K562 (cell line): ENCODE data around the gene RAB3D. TPM values are rescaled to one million over a fixed set of nuclear protein-coding genes. Genes with fewer than 3 reads are reported as not detected.
A peak's percentile ranks its signal among the peaks of the same experiment; 100 is the strongest.

Experiments used
- ATAC-seq: fragments of 200-7000 bp; cut with Tn5 transposase; 3 replicates; pipeline ENCODE4 v1.9.1; 2020; ENCODE audit warnings: moderate library complexity
- BruUV-seq: library from RNA; stranded (reverse); fragments of 400-500 nt; replicated peaks from 2 replicates; lab custom pipeline; 2021; lab: Mats Ljungman, UMichigan
- CTCF ChIA-PET: fragments of 300-600 bp; formaldehyde crosslinking; extraction: SDS; loops from one replicate; lab custom pipeline; 2021; ENCODE audit warnings: low intra/inter-chr PET ratio; lab: Yijun Ruan, JAX
- POLR2A ChIA-PET: fragments of 300-600, 350-650 bp; sonication (Branson Sonifier 250); formaldehyde crosslinking; extraction: SDS; loops from one replicate; lab custom pipeline; 2021; ENCODE audit warnings: antibody characterized with exemption, inconsistent platforms; lab: Yijun Ruan, JAX
- DNase-seq, 4 experiments: peaks; one replicate each; pipeline versions ENCODE4 v3.0.0 to v3.0.0-alpha.2; 2011 to 2018; ENCODE audit warnings: low spot score in 3 of 4, mixed read lengths in 3 of 4; ENCODE audit errors: extremely low read depth in 1 of 4
- FAIRE-seq: peaks from 2 replicates; lab custom pipeline; 2011; peaks lifted over from hg19 to GRCh38; lab: Jason Lieb, UNC
- H2AFZ ChIP-seq: 2 replicates; pipeline ENCODE4 v1.6.0; 2011; ENCODE audit warnings: low read depth, low read length, control low read depth, inconsistent platforms
- H3K27ac ChIP-seq: fragments of 200-600 bp; 3 replicates; pipeline ENCODE4 v1.8.0; 2011; ENCODE audit warnings: low read depth, mild to moderate bottlenecking, control low read depth, inconsistent platforms, low read length, moderate library complexity, mixed read lengths; ENCODE audit errors: extremely low read depth
- H3K27me3 ChIP-seq, 2 experiments: fragments of 300-600 bp in 1 of 2; 2 replicates in 1 of 2; 3 replicates in 1 of 2; pipeline versions ENCODE4 v1.6.0 to v1.8.0; 2011; ENCODE audit warnings: inconsistent platforms in 2 of 2, low read length in 2 of 2, mild to moderate bottlenecking in 1 of 2, mixed read lengths in 1 of 2, moderate library complexity in 1 of 2; ENCODE audit not compliant: control insufficient read depth in 2 of 2, insufficient read depth in 2 of 2
- H3K36me3 ChIP-seq: fragments of 300-600 bp; 3 replicates; pipeline ENCODE4 v1.8.0; 2011; ENCODE audit warnings: mild to moderate bottlenecking, low read length, inconsistent platforms; ENCODE audit not compliant: control insufficient read depth, insufficient read depth
- H3K4me1 ChIP-seq, 2 experiments: fragments of 200-600 bp in 1 of 2; replicated peaks in 1 of 2; 2 replicates in 1 of 2; 3 replicates in 1 of 2; pipeline versions ENCODE4 v1.5.1 to v1.8.0; 2011; ENCODE audit warnings: inconsistent platforms in 2 of 2, low read length in 2 of 2, mild to moderate bottlenecking in 1 of 2, mixed read lengths in 1 of 2, moderate library complexity in 1 of 2; ENCODE audit not compliant: control insufficient read depth in 2 of 2, insufficient read depth in 2 of 2
- H3K4me2 ChIP-seq: 2 replicates; pipeline ENCODE4 v1.6.1; 2011; ENCODE audit warnings: low read length, control low read depth, inconsistent platforms, mixed read lengths; ENCODE audit not compliant: insufficient read depth
- H3K4me3 ChIP-seq: fragments of 200-600 bp; sonication (generic), shearing (Covaris generic); 2 replicates; pipeline ENCODE4 v1.5.1; 2016; ENCODE audit warnings: control low read depth, inconsistent platforms
- H3K79me2 ChIP-seq: fragments of 200-600 bp; 3 replicates; pipeline ENCODE4 v1.8.0; 2011; ENCODE audit warnings: low read length, inconsistent platforms; ENCODE audit not compliant: control insufficient read depth, insufficient read depth
- H3K9ac ChIP-seq, 2 experiments: 2 replicates each; pipeline versions ENCODE4 v1.6.0 to v1.6.1; 2011; ENCODE audit warnings: low read depth in 2 of 2, low read length in 2 of 2, control low read depth in 1 of 2, inconsistent platforms in 1 of 2, mild to moderate bottlenecking in 1 of 2, mixed read lengths in 1 of 2; ENCODE audit not compliant: insufficient read depth in 1 of 2
- H3K9me1 ChIP-seq: one replicate; pipeline ENCODE4 v1.6.0; 2011; ENCODE audit warnings: inconsistent platforms, mild to moderate bottlenecking, low read length, moderate library complexity; ENCODE audit not compliant: control insufficient read depth, insufficient read depth
- H3K9me3 ChIP-seq: replicated peaks from 2 replicates; pipeline ENCODE4 v1.5.1; 2011; ENCODE audit warnings: low read depth, low read length, inconsistent platforms; ENCODE audit not compliant: control insufficient read depth, insufficient read depth
- H4K20me1 ChIP-seq: replicated peaks from 2 replicates; pipeline ENCODE4 v1.6.1; 2011; ENCODE audit warnings: low read length, inconsistent platforms, mixed read lengths; ENCODE audit not compliant: control insufficient read depth, insufficient read depth
- ATF3 ChIP-seq, 2 experiments: fragments of 450-650 bp in 1 of 2; sonication (generic) in 1 of 2; formaldehyde crosslinking in 1 of 2; IDR thresholded peaks in 1 of 2; conservative IDR thresholded peaks in 1 of 2; 2 replicates each; pipeline versions ENCODE4 v1.6.1 to v1.8.1; 2016 to 2023; ENCODE audit warnings: mild to moderate bottlenecking in 2 of 2, moderate library complexity in 2 of 2, inconsistent platforms in 1 of 2, missing genetic modification reagents in 1 of 2
- CREM ChIP-seq: IDR thresholded peaks from 2 replicates; pipeline ENCODE4 v1.6.1; 2014; ENCODE audit warnings: antibody characterized with exemption, low read depth
- DPF2 ChIP-seq: fragments of 450-650 bp; IDR thresholded peaks from 2 replicates; pipeline ENCODE4 v1.6.1; 2016
- EP300 ChIP-seq: IDR thresholded peaks from 2 replicates; pipeline ENCODE4 v1.6.1; 2012; ENCODE audit warnings: low read length, improper control_type of control experiment
- ETV1 ChIP-seq: fragments of 450-650 bp; conservative IDR thresholded peaks from 2 replicates; pipeline ENCODE4 v1.6.1; 2016; ENCODE audit warnings: missing genetic modification characterization, control low read depth, low read depth, missing compliant biosample characterization
- FOSL1 ChIP-seq: fragments of 200-800 bp; sonication (Bioruptor generic); conservative IDR thresholded peaks from 2 replicates; pipeline ENCODE4 v1.6.1; 2016; ENCODE audit warnings: missing genetic modification characterization, missing compliant biosample characterization
- IRF9 ChIP-seq: fragments of 450-650 bp; IDR thresholded peaks from 2 replicates; pipeline ENCODE4 v1.6.1; 2016; ENCODE audit warnings: missing biosample characterization, missing genetic modification characterization
- KAT2B ChIP-seq: IDR thresholded peaks from one replicate; pipeline ENCODE4 v1.6.1; 2012; ENCODE audit warnings: low read depth, mild to moderate bottlenecking, control low read depth, inconsistent platforms, low read length, moderate library complexity
- LEF1 ChIP-seq: fragments of 450-650 bp; IDR thresholded peaks from 2 replicates; pipeline ENCODE4 v1.6.1; 2016; ENCODE audit warnings: mild to moderate bottlenecking
- MAZ ChIP-seq, 2 experiments: fragments of 450-650 bp in 1 of 2; sonication (generic) in 1 of 2; formaldehyde crosslinking; IDR thresholded peaks in 1 of 2; conservative IDR thresholded peaks in 1 of 2; 2 replicates each; pipeline versions ENCODE4 v1.4.0 to v1.5.0; 2020; ENCODE audit warnings: mild to moderate bottlenecking in 1 of 2, missing genetic modification reagents in 1 of 2
- NCOA1 ChIP-seq: fragments of 450-650 bp; IDR thresholded peaks from 2 replicates; pipeline ENCODE4 v1.6.1; 2016; ENCODE audit warnings: low read depth
- NR2C2 ChIP-seq, 2 experiments: fragments of 200-800 bp in 1 of 2; sonication (Bioruptor generic) in 1 of 2; sonication (generic) in 1 of 2; formaldehyde crosslinking in 1 of 2; IDR thresholded peaks; 2 replicates each; pipeline versions ENCODE4 v1.6.1 to v1.8.0; 2016 to 2022; ENCODE audit warnings: mild to moderate bottlenecking in 1 of 2, missing compliant biosample characterization in 1 of 2, missing genetic modification characterization in 1 of 2, missing genetic modification reagents in 1 of 2
- RNF2 ChIP-seq: sonication (generic); IDR thresholded peaks from 2 replicates; pipeline ENCODE4 v1.6.1; 2016
- SMARCA4 ChIP-seq: fragments of 450-650 bp; IDR thresholded peaks from 2 replicates; pipeline ENCODE4 v1.6.1; 2016
- SMARCE1 ChIP-seq: fragments of 450-650 bp; IDR thresholded peaks from 2 replicates; pipeline ENCODE4 v1.7.1; 2016; ENCODE audit warnings: mild to moderate bottlenecking
- SRF ChIP-seq, 2 experiments: fragments of 250-450, 450-650 bp in 1 of 2; sonication (Bioruptor Pico) in 1 of 2; sonication (generic) in 1 of 2; formaldehyde crosslinking; IDR thresholded peaks; 2 replicates each; pipeline versions ENCODE4 v1.5.0 to v1.5.1; 2020 to 2022; ENCODE audit warnings: mild to moderate bottlenecking in 1 of 2, missing genetic modification reagents in 1 of 2
- TAF1 ChIP-seq: IDR thresholded peaks from 2 replicates; pipeline ENCODE4 v1.6.1; 2011; ENCODE audit warnings: mild to moderate bottlenecking, low read length, moderate library complexity; ENCODE audit not compliant: insufficient read depth, control insufficient read depth, severe bottlenecking; ENCODE audit errors: extremely low read depth
- TAL1 ChIP-seq: fragments of 450-650 bp; IDR thresholded peaks from 2 replicates; pipeline ENCODE4 v1.6.1; 2016; ENCODE audit warnings: mild to moderate bottlenecking
- TRIM24 ChIP-seq, 2 experiments: fragments of 450-650 bp; IDR thresholded peaks; 2 replicates each; pipeline ENCODE4 v1.6.1; 2016
- ZNF175 ChIP-seq: fragments of 200-800 bp; sonication (Bioruptor generic); IDR thresholded peaks from 2 replicates; pipeline ENCODE4 v1.6.1; 2016; ENCODE audit warnings: low read depth, mild to moderate bottlenecking, missing genetic modification characterization, missing compliant biosample characterization
- ZNF589 ChIP-seq: fragments of 200-800 bp; sonication (Bioruptor generic); IDR thresholded peaks from 2 replicates; pipeline ENCODE4 v1.6.1; 2016; ENCODE audit warnings: low read depth, missing genetic modification characterization, missing compliant biosample characterization
- WGBS: fragments of 100-300 bp; shearing (Covaris generic); methylation state at CpG from one replicate; pipeline ENCODE4 v1.1.6; 2016; ENCODE audit warnings: low coverage, mixed read lengths; ENCODE audit not compliant: insufficient coverage; ENCODE audit errors: missing lambda C conversion rate; 5-methylcytosine and 5-hydroxymethylcytosine counted together
- in situ Hi-C: fragments of 300-500 bp; cut with MboI; formaldehyde crosslinking; loops from 4 replicates; pipeline ENCODE4 v1.15.0; 2018; ENCODE audit warnings: inconsistent platforms, mixed read lengths
- intact Hi-C: fragments of 100-400 bp; cut with micrococcal nuclease; formaldehyde crosslinking; loops from 2 replicates; pipeline ENCODE4 v1.14.2; 2022
- polyA plus RNA-seq, 8 experiments: library from polyadenylated mRNA; depleted of rRNA in 4 of 8; stranded (reverse) in 5 of 8; unstranded in 3 of 8; fragments of >200 nt; fragmentation: Nextera tagmentation in 2 of 8; fragmentation: Illumina TruSeq in 1 of 8; extraction: Ambion mirVana in 2 of 8; extraction: Trizol in 1 of 8; gene quantifications; 2 replicates each; pipeline versions ENCODE4 v1.2.1 to v1.2.3, GENCODE V29; 2011 to 2014; ENCODE audit warnings: inconsistent platforms in 1 of 8, missing spikeins in 1 of 8
- total RNA-seq, 7 experiments: library from RNA; depleted of rRNA in 6 of 7; stranded (reverse); fragments of >200 nt in 6 of 7; fragmentation: Illumina TruSeq in 2 of 7; extraction: Trizol in 2 of 7; gene quantifications; 2 replicates each; pipeline versions ENCODE4 v1.2.1 to v1.2.3, GENCODE V29; 2011 to 2021; ENCODE audit warnings: low replicate concordance in 1 of 7

RAB3D gene
- total and polyA plus RNA-seq, 9 of the 15 experiments (the other 6 are each of a cell fraction or from before 2014, with no cell fraction given) = 0.34 to 3.3 (median 1.3) TPM

- Histone ChIP-seq H3K9me1 (no peaks in the 10 kb centered on the region), H4K20me1 (no peaks in the 10 kb centered on the region), H3K27ac (peak overlapping the region; percentile 27; the same call in 1 of the 3 replicates), H3K79me2 (no peaks in the 10 kb centered on the region), H3K9ac (no peak overlapping the region; a peak in 1 of 4 replicates), H2AFZ (peak overlapping the region; percentile 25; the same call in 1 of the 2 replicates), H3K36me3 (no peaks in the 10 kb centered on the region), H3K4me2 (peak overlapping the region; percentile 52), H3K4me1 (peaks cover 17 to 26% of the 10 kb centered on the region in 2 experiments; a peak in 4 of 5 replicates), H3K4me3 (no peak overlapping the region), H3K27me3 (no peaks in the 10 kb centered on the region), H3K9me3 (no peaks in the 10 kb centered on the region)
- no TSS peak for BruUV-seq
- intact Hi-C loops (no loop called here), in situ Hi-C loops (no loop called here)
- ChIA-PET CTCF (interaction anchor here (0.7 kb wide), 1 partner anchor 56 kb away, joined by 3 read pairs; no protein-coding TSS in a partner anchor), POLR2A (interaction anchor here (0.6 to 1.6 kb wide), 3 partner anchors 12 to 594 kb away, joined by 3 to 7 read pairs (median 4); no protein-coding TSS in a partner anchor)
- WGBS = 11% methylated on average over 9 of the region's 10 CpGs
- ATAC-seq (peak; percentile 93), FAIRE-seq (peak; percentile 60), DNase-seq (peak in 2 of 4 experiments; percentile 37 to 52)
- TF ChIP-seq ATF3 (IDR thresholded peaks at IDR 0.05) (peak; percentile 54; the same call in 1 of the 2 replicates), ATF3 (CRISPR knock-in tag; conservative IDR thresholded peaks at IDR 0.05) (no peak), LEF1 (peak; percentile 72; the same call in 1 of the 2 replicates), ETV1 (tag) (peak; percentile 85), MAZ (CRISPR knock-in tag; conservative IDR thresholded peaks at IDR 0.05 in 1 of 2, IDR thresholded peaks at IDR 0.05 in 1 of 2) (peak in 1 of 2 experiments; percentile 75; a peak in 2 of 4 replicates), EP300 (peak; percentile 59), FOSL1 (tag) (0 out of 2 replicates have a peak, but pooled peaks have one; percentile 19), NCOA1 (0 out of 2 replicates have a peak, but pooled peaks have one; percentile 37), TAL1 (no peak), IRF9 (peak; percentile 78), KAT2B (no peak), SRF (CRISPR knock-in tag; IDR thresholded peaks at IDR 0.05) (0 out of 4 replicates have a peak, but pooled peaks of 1 of the 2 experiments have one; percentile 55), TAF1 (no peak), CREM (peak; percentile 49; the same call in 1 of the 2 replicates), RNF2 (peak; percentile 68; the same call in 1 of the 2 replicates), DPF2 (peak; percentile 46; the same call in 1 of the 2 replicates), NR2C2 (CRISPR knock-in tag; IDR thresholded peaks at IDR 0.05) (no peak), NR2C2 (tag; IDR thresholded peaks at IDR 0.05) (peak; percentile 68; the same call in 1 of the 2 replicates), SMARCE1 (peak; percentile 73; the same call in 1 of the 2 replicates), ZNF589 (CRISPR knock-in tag) (0 out of 2 replicates have a peak, but pooled peaks have one; percentile 46), SMARCA4 (peak; percentile 44; the same call in 1 of the 2 replicates), TRIM24 (IDR thresholded peaks at IDR 0.05) (0 out of 4 replicates have a peak, but pooled peaks of 1 of the 2 experiments have one; percentile 33), ZNF175 (CRISPR knock-in tag) (no peak)
These were observed 15.3 kb downstream of the RAB3D start for GRCh38 chr19:11324079-11324661.
